ENCODE measurements around the gene RAB2B.

Gene RAB2B

GRCh38 chr14:21476925-21477681 lies at the start of gene RAB2B, which contains the start of gene TOX4:
RAB2B (minus strand) TSS chr14:21476959; CDS start chr14:21476872, 87 bp downstream.
TOX4 (plus strand) TSS chr14:21477195; CDS start chr14:21477279, 84 bp downstream.
- DNase-seq (ENCODE audit: low read depth), result peak; percentile 98
- H3K4me3 ChIP-seq (ENCODE audit: low read depth, low read length), result peak within 1 kb of the TSS; percentile 98
- TF ChIP-seq CTCF (IDR thresholded peaks at IDR 0.05; ENCODE audit: low read depth, low read length) (peak; percentile 87), MYC (IDR thresholded peaks at IDR 0.05; ENCODE audit: low read depth, low read length) (no peak; the same call in 1 of the 2 replicates), POLR2A (IDR thresholded peaks at IDR 0.05; ENCODE audit: extremely low read depth, insufficient read length) (peak; percentile 76)

- TF ChIP-seq MAX (IDR thresholded peaks at IDR 0.05; ENCODE audit: low read depth, low read length), result no peak
- no peak for TF ChIP-seq POLR2A (IDR thresholded peaks at IDR 0.05; ENCODE audit: extremely low read depth, insufficient read length)
- TF ChIP-seq CTCF (IDR thresholded peaks at IDR 0.05; ENCODE audit: low read depth, low read length), result no peak
- no peak for TF ChIP-seq MYC (IDR thresholded peaks at IDR 0.05; ENCODE audit: low read depth, low read length)
- no peak within 1 kb of the TSS for H3K4me3 ChIP-seq (ENCODE audit: low read depth, low read length)
- DNase-seq (ENCODE audit: low read depth), result peak; percentile 44
Measured at GRCh38 chr14:21525962-21526671, 49.4 kb upstream of the RAB2B start, which contains the start of gene SALL2. SALL2 (minus strand) TSS chr14:21526346; CDS start chr14:21526127, 219 bp downstream.

- no peak for DNase-seq (ENCODE audit: low read depth)
Measured at GRCh38 chr14:21525571-21525961, 48.8 kb upstream of the RAB2B start.

GRCh38 chr14:21524575-21525490 lies 48.1 kb upstream of the RAB2B start:
- no peak for TF ChIP-seq POLR2A (IDR thresholded peaks at IDR 0.05; ENCODE audit: extremely low read depth, insufficient read length)
- TF ChIP-seq MYC (IDR thresholded peaks at IDR 0.05; ENCODE audit: low read depth, low read length), result no peak
- no peak for TF ChIP-seq MAX (IDR thresholded peaks at IDR 0.05; ENCODE audit: low read depth, low read length)
- no peak for TF ChIP-seq CTCF (IDR thresholded peaks at IDR 0.05; ENCODE audit: low read depth, low read length)
- DNase-seq (ENCODE audit: low read depth), result no peak
- no peak overlapping the region for H3K4me3 ChIP-seq (ENCODE audit: low read depth, low read length)

More at GRCh38 chr14:21525571-21525961, 48.8 kb upstream of the RAB2B start:
- H3K4me3 ChIP-seq (ENCODE audit: low read depth, low read length), result no peak overlapping the region
- TF ChIP-seq POLR2A (IDR thresholded peaks at IDR 0.05; ENCODE audit: extremely low read depth, insufficient read length) (no peak), MYC (IDR thresholded peaks at IDR 0.05; ENCODE audit: low read depth, low read length) (no peak), MAX (IDR thresholded peaks at IDR 0.05; ENCODE audit: low read depth, low read length) (no peak), CTCF (IDR thresholded peaks at IDR 0.05; ENCODE audit: low read depth, low read length) (no peak)

- TF ChIP-seq MAX (IDR thresholded peaks at IDR 0.05; ENCODE audit: low read depth, low read length) (no peak), MYC (IDR thresholded peaks at IDR 0.05; ENCODE audit: low read depth, low read length) (no peak), CTCF (IDR thresholded peaks at IDR 0.05; ENCODE audit: low read depth, low read length) (no peak), POLR2A (IDR thresholded peaks at IDR 0.05; ENCODE audit: extremely low read depth, insufficient read length) (no peak)
- H3K4me3 ChIP-seq (ENCODE audit: low read depth, low read length), result no peak overlapping the region
- DNase-seq (ENCODE audit: low read depth), result no peak
Measured at GRCh38 chr14:21523203-21523602, 46.4 kb upstream of the RAB2B start.
